K562 (cell line): ENCODE measurements around the gene RPL35. TPM values are rescaled to one million over a fixed set of nuclear protein-coding genes. Genes with fewer than 3 reads are reported as not detected.

ENCODE experiments used
- ADNP ChIP-seq: fragments of 200-800 bp; sonication (Bioruptor generic); IDR thresholded peaks from 2 replicates; pipeline ENCODE4 v1.6.1; 2016; ENCODE audit warnings: missing genetic modification characterization, missing compliant biosample characterization
- CBFA2T3 ChIP-seq: fragments of 450-650 bp; IDR thresholded peaks from 2 replicates; pipeline ENCODE4 v1.6.1; 2017
- EWSR1 ChIP-seq: fragments of 450-650 bp; IDR thresholded peaks from 2 replicates; pipeline ENCODE4 v1.6.1; 2018; ENCODE audit warnings: borderline replicate concordance, mild to moderate bottlenecking, low read depth, moderate library complexity; ENCODE audit not compliant: partially characterized antibody
- NCOR1 ChIP-seq: fragments of 450-650 bp; IDR thresholded peaks from 2 replicates; pipeline ENCODE4 v1.6.1; 2016; ENCODE audit warnings: mild to moderate bottlenecking, moderate library complexity
- NR2C1 ChIP-seq, 2 experiments: fragments of 450-650 bp; IDR thresholded peaks; 2 replicates each; pipeline ENCODE4 v1.6.1; 2017; ENCODE audit warnings: mild to moderate bottlenecking in 2 of 2, antibody characterized with exemption in 1 of 2, inconsistent platforms in 1 of 2, missing compliant biosample characterization in 1 of 2, missing genetic modification characterization in 1 of 2
- RHOXF2B ChIP-seq: fragments of 250-450 bp; sonication (Bioruptor Pico); conservative IDR thresholded peaks from 2 replicates; pipeline ENCODE4 v1.5.1; 2021
- SAFB ChIP-seq: fragments of 200-400 bp; formaldehyde crosslinking; IDR thresholded peaks from 2 replicates; pipeline ENCODE4 v1.6.1; 2017; ENCODE audit warnings: low read depth, low read length, borderline replicate concordance
- SMAD4 ChIP-seq: fragments of 250-450 bp; sonication (Bioruptor Pico); conservative IDR thresholded peaks from 2 replicates; pipeline ENCODE4 v1.8.0; 2021; ENCODE audit warnings: inconsistent platforms, mild to moderate bottlenecking, moderate library complexity
- SPI1 ChIP-seq: IDR thresholded peaks from 2 replicates; pipeline ENCODE4 v1.6.1; 2011; ENCODE audit warnings: low read depth, low read length, control low read depth, borderline replicate concordance
- TCF7L2 ChIP-seq: fragments of 150-350 bp; IDR thresholded peaks from 2 replicates; pipeline ENCODE4 v1.6.1; 2016; ENCODE audit warnings: low read depth, mild to moderate bottlenecking, low read length, moderate library complexity
- ZBTB7A ChIP-seq: IDR thresholded peaks from 2 replicates; pipeline ENCODE4 v1.6.1; 2011; ENCODE audit warnings: low read depth, mild to moderate bottlenecking, low read length, moderate library complexity, borderline replicate concordance; ENCODE audit not compliant: control insufficient read depth
- ZEB2 ChIP-seq: fragments of 450-650 bp; IDR thresholded peaks from 2 replicates; pipeline ENCODE4 v1.6.1; 2016
- ZNF445 ChIP-seq: fragments of 250-450 bp; sonication (Bioruptor Pico); IDR thresholded peaks from 2 replicates; pipeline ENCODE4 v1.4.0; 2020; ENCODE audit warnings: low read depth, mild to moderate bottlenecking, moderate library complexity
- ZNF707 ChIP-seq: fragments of 250-450 bp; sonication (Bioruptor Pico); conservative IDR thresholded peaks from 2 replicates; pipeline ENCODE4 v1.8.0; 2022; ENCODE audit warnings: inconsistent platforms, mild to moderate bottlenecking, moderate library complexity
- polyA plus RNA-seq, 8 experiments: library from polyadenylated mRNA; depleted of rRNA in 4 of 8; stranded (reverse) in 5 of 8; unstranded in 3 of 8; fragments of >200 nt; fragmentation: Nextera tagmentation in 2 of 8; fragmentation: Illumina TruSeq in 1 of 8; extraction: Ambion mirVana in 2 of 8; extraction: Trizol in 1 of 8; gene quantifications; 2 replicates each; pipeline versions ENCODE4 v1.2.1 to v1.2.3, GENCODE V29; 2011 to 2014; ENCODE audit warnings: inconsistent platforms in 1 of 8, missing spikeins in 1 of 8
- total RNA-seq, 7 experiments: library from RNA; depleted of rRNA in 6 of 7; stranded (reverse); fragments of >200 nt in 6 of 7; fragmentation: Illumina TruSeq in 2 of 7; extraction: Trizol in 2 of 7; gene quantifications; 2 replicates each; pipeline versions ENCODE4 v1.2.1 to v1.2.3, GENCODE V29; 2011 to 2021; ENCODE audit warnings: low replicate concordance in 1 of 7
- TF ChIP-seq, protein P1 (sequence below): fragments of 250-450 bp; sonication (Bioruptor Pico); IDR thresholded peaks from 2 replicates; pipeline ENCODE4 v1.8.0; 2021; ENCODE audit warnings: borderline replicate concordance, mild to moderate bottlenecking, moderate library complexity; ENCODE audit not compliant: poor library complexity, severe bottlenecking
- TF ChIP-seq, protein P2 (sequence below): fragments of 250-450 bp; sonication (Bioruptor Pico); IDR thresholded peaks from 2 replicates; pipeline ENCODE4 v1.8.0; 2022; ENCODE audit warnings: moderate library complexity, mild to moderate bottlenecking, inconsistent platforms
- TF ChIP-seq, protein P3 (sequence below): IDR thresholded peaks from 2 replicates; pipeline ENCODE4 v1.6.1; 2011; ENCODE audit warnings: borderline replicate concordance, low read depth, mild to moderate bottlenecking, moderate library complexity, low read length; ENCODE audit not compliant: insufficient read depth, poor library complexity, severe bottlenecking
- TF ChIP-seq, protein P4 (sequence below): sonication (generic); formaldehyde crosslinking; IDR thresholded peaks from 2 replicates; pipeline ENCODE4 v1.4.0; 2020; ENCODE audit warnings: mild to moderate bottlenecking, missing genetic modification reagents
- TF ChIP-seq, protein P5 (sequence below): fragments of 450-650 bp; conservative IDR thresholded peaks from 2 replicates; pipeline ENCODE4 v1.6.1; 2016; ENCODE audit warnings: missing genetic modification characterization, low read depth, mild to moderate bottlenecking, missing compliant biosample characterization, moderate library complexity

The RPL35 gene
- total and polyA plus RNA-seq, 9 of the 15 experiments (the other 6 are each of a cell fraction or from before 2014, with no cell fraction given): 1,755 to 5,101 (median 3,405) TPM

DNA sequence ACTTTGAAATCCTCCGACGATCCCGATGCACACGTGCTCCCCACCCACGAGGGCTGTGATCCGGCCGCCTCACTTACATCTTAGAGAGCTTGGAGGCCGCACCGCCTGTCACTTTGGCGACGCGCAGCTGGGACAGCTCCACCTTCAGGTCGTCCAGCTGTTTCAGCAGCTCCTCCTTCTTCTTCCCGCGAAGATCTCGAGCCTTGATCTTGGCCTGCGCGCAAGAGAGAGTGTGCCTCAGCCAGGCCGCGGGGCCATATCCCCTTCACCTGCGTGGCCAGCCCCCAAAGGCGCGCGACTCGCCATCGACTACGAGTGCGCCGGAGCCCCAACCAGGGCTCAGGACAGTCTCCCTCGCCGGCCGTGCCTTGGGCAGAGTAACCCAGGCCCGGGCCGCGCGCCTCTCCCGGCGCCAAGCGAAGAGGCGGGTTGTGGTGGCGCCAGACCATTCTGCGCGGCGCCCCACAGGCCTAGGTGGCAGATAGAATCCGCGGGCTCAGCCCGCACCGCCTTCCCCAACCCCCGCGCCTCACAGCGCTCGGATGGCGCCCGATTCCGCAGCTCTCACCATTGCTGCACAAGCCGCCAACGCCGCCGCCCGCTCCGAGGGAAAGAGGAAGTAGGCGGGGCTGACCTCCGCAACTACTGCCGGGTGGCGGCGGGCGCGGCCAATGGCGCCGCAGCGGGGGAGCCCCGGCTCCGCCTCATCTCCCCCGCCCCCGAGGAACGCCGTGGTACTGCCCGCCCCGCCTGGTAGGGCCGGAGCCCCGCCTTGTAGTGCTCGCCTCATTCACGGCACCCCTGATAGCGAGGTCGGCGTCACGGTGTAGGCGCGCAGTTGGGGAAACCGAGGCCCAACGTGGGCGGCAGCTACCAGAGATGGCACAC is at the start of gene RPL35, which contains the start of gene ARPC5L (continued):
- TF ChIP-seq ZEB2: no peak
- no peak for TF ChIP-seq EWSR1
- no peak for TF ChIP-seq ADNP
- no peak for TF ChIP-seq ZNF707 (CRISPR knock-in tag)
- no peak for TF ChIP-seq SAFB
- TF ChIP-seq NCOR1: no peak
- TF ChIP-seq, protein P1, sequence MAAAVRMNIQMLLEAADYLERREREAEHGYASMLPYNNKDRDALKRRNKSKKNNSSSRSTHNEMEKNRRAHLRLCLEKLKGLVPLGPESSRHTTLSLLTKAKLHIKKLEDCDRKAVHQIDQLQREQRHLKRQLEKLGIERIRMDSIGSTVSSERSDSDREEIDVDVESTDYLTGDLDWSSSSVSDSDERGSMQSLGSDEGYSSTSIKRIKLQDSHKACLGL (CRISPR knock-in tag): peak; percentile 64
- TF ChIP-seq SMAD4 (CRISPR knock-in tag): peak; percentile 6; the same call in 1 of the 2 replicates
- TF ChIP-seq TCF7L2: peak; percentile 95
- no peak for TF ChIP-seq ZBTB7A
- TF ChIP-seq, protein P2, sequence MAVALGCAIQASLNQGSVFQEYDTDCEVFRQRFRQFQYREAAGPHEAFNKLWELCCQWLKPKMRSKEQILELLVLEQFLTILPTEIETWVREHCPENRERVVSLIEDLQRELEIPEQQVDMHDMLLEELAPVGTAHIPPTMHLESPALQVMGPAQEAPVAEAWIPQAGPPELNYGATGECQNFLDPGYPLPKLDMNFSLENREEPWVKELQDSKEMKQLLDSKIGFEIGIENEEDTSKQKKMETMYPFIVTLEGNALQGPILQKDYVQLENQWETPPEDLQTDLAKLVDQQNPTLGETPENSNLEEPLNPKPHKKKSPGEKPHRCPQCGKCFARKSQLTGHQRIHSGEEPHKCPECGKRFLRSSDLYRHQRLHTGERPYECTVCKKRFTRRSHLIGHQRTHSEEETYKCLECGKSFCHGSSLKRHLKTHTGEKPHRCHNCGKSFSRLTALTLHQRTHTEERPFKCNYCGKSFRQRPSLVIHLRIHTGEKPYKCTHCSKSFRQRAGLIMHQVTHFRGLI (CRISPR knock-in tag): no peak
- TF ChIP-seq, protein P3, sequence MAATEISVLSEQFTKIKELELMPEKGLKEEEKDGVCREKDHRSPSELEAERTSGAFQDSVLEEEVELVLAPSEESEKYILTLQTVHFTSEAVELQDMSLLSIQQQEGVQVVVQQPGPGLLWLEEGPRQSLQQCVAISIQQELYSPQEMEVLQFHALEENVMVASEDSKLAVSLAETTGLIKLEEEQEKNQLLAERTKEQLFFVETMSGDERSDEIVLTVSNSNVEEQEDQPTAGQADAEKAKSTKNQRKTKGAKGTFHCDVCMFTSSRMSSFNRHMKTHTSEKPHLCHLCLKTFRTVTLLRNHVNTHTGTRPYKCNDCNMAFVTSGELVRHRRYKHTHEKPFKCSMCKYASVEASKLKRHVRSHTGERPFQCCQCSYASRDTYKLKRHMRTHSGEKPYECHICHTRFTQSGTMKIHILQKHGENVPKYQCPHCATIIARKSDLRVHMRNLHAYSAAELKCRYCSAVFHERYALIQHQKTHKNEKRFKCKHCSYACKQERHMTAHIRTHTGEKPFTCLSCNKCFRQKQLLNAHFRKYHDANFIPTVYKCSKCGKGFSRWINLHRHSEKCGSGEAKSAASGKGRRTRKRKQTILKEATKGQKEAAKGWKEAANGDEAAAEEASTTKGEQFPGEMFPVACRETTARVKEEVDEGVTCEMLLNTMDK: no peak
- 0 out of 2 replicates have a peak, but pooled peaks have one; percentile 19 for TF ChIP-seq RHOXF2B (CRISPR knock-in tag)
- TF ChIP-seq, protein P4, sequence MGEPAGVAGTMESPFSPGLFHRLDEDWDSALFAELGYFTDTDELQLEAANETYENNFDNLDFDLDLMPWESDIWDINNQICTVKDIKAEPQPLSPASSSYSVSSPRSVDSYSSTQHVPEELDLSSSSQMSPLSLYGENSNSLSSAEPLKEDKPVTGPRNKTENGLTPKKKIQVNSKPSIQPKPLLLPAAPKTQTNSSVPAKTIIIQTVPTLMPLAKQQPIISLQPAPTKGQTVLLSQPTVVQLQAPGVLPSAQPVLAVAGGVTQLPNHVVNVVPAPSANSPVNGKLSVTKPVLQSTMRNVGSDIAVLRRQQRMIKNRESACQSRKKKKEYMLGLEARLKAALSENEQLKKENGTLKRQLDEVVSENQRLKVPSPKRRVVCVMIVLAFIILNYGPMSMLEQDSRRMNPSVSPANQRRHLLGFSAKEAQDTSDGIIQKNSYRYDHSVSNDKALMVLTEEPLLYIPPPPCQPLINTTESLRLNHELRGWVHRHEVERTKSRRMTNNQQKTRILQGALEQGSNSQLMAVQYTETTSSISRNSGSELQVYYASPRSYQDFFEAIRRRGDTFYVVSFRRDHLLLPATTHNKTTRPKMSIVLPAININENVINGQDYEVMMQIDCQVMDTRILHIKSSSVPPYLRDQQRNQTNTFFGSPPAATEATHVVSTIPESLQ (CRISPR knock-in tag): no peak; the same call in 1 of the 2 replicates
- TF ChIP-seq ZNF445 (CRISPR knock-in tag): no peak
- TF ChIP-seq CBFA2T3: no peak
- no peak for TF ChIP-seq NR2C1 (IDR thresholded peaks at IDR 0.05)
- TF ChIP-seq NR2C1 (tag; IDR thresholded peaks at IDR 0.05): peak; percentile 99
- TF ChIP-seq, protein P5, sequence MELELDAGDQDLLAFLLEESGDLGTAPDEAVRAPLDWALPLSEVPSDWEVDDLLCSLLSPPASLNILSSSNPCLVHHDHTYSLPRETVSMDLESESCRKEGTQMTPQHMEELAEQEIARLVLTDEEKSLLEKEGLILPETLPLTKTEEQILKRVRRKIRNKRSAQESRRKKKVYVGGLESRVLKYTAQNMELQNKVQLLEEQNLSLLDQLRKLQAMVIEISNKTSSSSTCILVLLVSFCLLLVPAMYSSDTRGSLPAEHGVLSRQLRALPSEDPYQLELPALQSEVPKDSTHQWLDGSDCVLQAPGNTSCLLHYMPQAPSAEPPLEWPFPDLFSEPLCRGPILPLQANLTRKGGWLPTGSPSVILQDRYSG (tag): no peak
- peak; percentile 85 for TF ChIP-seq SPI1
